T-helper 2 cell (primary cell): Measurements from ENCODE around the gene PDE4D.
"Not testable (repeated sequence)": the region's sequence is repeated elsewhere in the genome, so short reads cannot be mapped to it uniquely, and the experiment has no call there.

ENCODE experiments used
- DNase-seq, 5 experiments: peaks; one replicate each; pipeline versions ENCODE4 v3.0.0 to v3.0.0-alpha.2; 2012 to 2022

The PDE4D gene

DNA sequence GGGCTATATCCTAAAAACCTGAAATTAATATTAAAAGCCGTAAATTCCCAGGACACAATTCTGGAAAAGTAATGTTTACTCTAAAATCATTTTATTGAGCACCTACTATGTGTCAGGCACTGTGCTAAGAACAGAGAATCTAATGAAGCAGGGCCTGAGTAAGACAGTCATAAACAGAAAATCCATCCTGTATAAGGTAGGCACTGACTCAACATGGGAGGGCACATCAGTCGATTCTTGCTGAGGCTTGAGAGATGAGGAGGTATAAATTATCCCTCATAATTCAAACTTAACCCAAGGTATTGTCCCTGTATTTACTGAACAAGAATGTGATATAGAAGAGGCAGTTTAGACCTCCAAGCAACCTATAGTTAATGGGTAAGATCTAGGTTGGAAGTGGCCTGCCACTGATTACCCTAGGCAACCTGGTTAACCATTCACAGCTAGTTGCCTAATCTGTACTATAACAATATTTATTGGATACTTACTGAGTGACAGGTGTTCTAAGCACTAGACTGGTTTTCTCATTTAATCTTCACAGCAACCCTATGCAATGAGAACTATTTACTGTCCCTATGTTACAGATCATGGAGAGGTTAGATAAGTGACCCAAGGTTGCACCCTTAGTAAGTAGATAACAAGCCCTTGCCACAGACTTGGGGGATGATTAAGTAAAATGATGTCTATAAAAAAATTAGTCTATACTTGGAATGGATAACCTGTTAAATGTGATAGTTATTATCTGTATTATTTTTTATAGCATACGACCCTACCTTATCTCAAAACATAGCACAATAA, 317.7 kb downstream of the PDE4D start:
- DNase-seq, result no peak

DNA sequence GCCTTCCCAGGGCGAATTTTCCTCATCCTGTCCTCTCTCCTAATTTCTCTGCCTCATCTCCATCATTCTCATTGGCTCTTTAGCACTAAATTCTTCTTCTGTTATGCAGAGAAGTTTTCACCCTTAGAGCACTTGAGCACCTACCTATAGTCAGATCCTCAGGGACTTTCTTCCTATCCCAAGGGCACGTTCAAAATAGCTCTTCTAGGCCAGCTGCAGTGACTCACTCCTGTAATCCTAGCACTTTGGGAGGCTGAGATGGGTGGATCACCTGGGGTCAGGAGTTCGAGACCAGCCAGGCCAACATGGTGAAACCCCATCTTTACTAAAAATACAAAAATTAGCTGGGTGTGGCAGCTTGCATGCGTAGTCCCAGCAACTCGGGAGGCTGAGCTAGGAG, 320.0 kb downstream of the PDE4D start:
- not testable (repeated sequence) for DNase-seq

DNA sequence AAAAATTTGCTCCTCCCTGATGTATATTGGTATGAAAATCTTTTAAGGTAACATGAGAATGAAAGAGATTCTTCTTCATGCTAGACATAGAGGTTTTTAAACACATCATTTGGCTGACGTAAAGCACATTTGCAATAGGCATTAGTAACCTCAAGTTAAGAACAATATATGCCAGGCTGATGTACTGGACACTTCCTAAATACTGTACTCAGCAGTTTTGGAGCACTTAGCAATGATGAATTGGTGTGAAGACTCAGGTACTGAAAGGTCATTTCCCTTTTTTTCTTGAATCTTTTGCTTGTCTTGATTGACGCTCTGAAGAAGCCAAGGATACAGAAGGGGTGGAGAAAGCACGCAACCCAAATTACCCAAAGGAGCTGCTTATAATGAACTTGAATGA, 322.5 kb downstream of the PDE4D start:
- no peak for DNase-seq

DNA sequence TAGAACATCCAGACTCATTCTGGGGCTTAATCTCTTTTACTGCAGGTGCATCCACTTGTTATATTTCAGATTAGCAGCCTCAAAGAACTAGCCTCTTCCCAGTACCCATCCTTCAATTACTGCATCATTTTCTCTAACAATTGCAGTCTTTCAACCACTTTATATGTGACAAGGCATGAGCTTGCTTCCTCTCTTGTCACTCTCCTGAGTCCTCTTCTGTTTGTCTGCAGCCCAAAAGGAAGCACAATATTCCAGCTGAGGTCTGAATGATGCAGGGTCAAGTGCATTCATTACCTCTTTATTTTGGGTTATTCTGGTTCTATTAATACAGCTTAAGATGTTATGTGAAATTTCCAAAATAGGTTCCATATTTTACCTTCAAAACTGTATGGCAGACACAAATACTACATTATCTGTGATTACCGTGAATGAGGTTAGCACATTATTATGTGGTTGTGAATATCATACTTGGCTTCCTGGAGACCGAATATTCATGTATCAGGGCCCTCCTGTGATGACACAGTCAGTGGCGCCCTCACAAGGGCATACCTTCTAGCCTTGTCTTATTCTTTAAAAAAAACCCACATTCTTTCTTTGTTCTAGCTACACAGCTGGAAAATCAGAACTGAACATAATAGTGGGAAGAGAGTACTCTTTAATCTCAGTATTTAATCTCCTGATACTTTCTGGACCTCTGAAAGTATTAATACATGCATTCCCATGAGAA, 323.8 kb downstream of the PDE4D start:
- peak in 1 of 5 experiments; percentile 15 for DNase-seq

DNA sequence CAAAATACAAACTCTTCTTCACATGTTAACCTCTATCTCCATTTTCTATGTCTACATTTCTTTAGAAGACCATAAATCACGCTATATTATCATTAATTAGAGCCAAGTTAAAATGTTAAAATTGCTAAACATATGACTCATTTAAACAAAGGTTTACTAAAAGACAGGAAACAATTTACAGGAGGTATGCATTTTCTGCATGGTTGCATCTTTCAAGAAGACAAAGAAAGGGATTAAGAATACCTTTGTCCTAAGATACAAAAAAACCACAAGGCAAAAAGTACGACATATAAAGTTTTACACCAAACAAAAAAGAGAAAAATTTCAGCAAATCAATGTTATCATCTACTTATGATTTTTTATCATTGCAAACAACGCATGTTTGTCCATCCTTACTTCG, 324.4 kb downstream of the PDE4D start:
- no peak for DNase-seq

DNA sequence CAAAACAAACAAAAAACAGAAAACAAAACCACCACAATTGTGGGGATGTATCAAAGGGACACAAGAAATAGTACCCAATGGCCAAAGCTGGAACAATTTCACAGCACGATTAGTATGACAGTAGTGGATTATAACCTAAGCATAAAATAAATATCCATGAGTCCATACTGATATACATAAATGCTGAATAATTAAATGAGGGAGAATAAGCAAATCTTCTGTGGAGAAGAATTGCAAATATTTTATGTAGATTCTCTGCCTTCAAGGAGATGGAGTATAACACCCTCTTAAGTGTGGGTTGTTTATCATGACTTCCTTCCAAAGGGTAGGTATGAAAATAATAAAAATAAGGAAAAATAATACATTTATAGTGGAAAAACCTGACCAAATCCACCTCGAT, 325.4 kb downstream of the PDE4D start:
- DNase-seq, result no peak

DNA sequence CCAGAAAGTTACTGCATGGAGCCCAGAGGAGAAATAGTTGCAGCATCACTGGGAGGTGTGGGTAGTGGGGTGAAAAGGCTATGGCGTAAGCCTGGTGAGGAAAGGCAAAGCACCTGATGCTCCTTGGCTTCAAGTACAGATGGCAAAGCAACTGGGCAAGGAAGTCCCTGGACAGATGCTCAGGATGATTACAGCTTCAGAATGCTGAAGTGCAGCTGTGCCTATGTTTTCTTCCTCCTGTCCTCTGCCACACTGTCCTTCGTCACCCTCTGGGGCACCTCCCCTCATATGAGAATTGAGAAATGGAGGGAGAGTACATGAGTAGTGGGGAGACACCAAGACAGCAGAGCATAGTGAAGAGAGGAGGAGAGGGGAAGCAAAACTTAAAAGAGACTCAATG, 328.0 kb downstream of the PDE4D start:
- no peak for DNase-seq

DNA sequence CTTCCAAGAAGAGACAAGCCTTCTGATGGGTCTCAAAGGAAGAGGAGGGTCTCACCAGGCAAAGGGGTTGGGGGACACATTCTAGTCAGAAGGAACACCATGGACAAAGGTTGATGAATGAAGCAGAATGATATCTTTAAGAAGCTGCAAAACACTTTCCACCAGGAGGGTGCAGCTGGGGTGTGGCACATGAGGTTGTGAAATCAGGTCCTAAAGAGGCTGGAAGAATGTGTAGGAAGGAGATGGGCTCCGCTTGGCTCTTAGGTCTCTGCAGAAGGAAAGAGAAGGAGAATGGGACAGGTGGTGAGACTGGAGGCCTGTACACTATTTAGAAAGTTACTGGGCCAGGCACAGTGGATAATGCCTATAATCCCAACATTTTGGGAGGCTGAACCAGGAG, 328.6 kb downstream of the PDE4D start:
- no peak for DNase-seq

DNA sequence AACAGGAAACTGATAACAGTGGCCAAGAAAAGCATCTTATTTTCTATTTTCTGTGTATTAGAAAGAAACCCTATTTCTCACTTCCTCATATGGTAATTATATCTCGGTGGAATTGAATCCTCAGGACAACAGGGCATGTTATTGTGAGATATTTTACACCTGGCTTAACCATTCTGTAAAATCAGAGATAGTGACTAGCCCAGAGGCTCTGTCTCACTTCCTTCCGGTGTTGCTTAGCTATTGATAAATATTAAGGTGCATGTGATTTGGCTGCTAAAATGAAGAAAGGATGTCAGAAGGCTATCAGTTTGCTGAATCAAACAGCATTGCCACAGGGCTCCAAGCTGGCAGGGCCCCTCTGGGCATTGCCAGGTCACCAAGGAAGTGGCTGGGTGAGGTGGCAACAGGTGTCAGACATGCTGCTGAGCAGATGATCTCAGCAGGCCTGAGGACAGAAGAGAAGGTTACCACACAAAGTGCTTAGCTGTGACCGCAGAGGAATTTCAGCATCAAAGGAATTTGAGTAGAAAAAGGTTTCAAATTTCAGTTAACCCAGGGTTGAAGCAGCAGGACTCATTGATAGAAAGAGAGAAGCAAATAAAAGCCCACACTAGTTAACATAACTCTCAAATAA, 330.7 kb downstream of the PDE4D start:
- DNase-seq, result peak in 2 of 5 experiments; percentile 11 to 62

DNA sequence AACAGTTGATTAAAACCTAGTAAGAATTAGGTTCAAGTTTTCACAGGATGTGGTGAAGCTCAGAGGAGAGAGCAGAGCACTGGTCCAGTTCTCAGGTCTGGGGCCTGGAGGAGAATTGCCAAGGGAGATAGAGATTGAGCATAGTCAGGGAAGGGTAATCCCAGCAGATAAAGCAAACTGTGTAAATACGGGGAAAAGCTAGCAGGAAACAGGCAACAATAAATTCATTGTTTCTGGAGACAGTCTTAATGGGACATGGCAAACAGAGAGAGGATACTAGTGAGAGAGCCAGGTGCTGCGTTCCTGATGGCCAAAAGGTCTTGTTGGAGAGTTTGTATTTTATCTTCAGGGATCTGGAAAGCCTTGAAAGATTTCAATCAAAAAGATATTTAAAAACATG, 333.0 kb downstream of the PDE4D start:
- no peak for DNase-seq

DNA sequence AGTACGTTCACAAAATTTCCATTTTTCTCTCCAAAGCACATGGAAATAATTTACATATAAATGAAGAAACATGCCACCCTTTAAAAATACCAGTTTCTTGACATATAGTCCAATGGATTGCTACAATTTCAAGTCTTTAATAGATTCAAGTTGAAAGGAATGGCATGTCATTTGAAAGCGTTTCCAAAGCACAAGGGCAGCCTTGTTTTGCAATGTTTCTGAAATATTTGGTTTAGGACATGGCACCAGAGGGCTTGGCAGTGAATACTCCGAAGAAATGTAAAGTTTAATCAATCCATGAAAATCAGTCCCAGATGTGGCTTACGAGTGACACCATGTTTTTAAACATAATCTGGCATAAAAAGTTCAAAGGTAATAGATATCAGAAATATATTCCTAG, 333.7 kb downstream of the PDE4D start:
- no peak for DNase-seq

DNA sequence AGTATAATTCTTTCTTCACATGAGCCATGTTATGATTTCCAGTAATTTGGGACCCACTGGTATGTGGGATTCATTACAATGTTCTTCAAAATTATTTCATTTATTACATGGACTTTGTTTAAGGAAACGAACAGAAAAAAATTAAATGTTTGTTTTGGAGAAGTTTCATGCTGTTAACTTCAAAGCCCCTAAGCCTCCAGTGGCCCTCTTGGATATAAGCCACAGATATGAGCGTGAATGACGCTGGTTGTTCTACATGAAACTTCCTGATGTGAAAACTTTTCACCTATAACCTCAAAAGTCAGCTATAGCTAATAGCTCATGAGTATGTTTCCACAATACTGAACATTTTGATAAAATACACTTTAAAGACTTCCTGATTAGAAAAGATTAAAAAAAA, 334.2 kb downstream of the PDE4D start:
- DNase-seq, result no peak

DNA sequence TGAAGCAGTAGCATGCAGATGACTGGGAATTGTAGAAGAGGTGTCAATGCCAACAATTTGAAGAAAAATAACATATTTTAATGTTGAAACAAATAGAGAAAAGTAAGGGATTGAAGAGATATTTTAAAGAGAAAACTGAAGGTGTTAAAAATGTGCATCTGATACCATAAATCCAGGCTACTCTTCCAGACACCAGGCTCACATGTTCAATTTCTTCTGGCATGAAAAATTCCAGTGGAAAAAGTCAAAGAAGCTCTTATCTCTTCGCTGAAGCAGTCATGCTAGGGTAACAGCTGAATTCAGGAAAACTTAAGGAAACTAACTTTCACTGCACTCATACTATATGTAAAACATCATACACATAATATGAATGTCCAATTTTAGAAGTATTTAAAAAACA, 335.0 kb downstream of the PDE4D start:
- DNase-seq, result no peak

DNA sequence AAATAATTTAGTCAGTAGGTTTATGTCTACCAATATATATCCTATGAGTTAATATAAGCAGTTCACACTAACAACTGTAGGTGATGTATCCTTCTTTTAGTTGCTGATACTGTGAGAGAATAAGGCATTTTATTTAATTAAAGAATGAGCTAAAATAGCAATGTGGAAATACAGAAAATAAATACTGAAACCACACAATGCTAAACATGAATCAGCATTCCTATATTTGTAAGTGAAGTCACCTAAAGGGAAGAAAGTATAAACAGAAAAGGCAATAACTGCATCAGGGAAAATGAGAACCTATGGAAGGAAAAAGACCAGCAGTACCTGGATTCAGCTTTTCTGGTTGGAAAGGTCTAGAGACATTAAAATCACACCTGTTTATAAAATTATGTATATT, 336.0 kb downstream of the PDE4D start:
- DNase-seq, result no peak

DNA sequence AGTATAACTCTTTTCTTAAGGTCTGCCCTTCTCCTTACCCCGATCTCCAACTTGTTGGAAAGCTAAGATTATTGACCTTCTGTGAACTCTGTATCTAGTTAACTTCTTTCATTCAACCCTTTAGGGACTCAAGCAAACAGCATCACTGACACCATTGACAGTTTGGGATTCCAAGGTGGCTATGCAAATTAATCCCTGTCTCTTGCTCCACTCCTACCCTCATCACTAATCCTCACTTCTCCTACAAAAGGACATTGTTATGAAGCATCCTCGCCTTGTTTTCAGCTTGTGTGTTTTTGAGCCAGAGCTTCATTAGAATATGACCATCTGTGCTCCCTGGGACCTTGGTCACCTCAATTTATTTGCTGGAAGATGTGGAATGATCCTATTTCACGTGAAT, 337.9 kb downstream of the PDE4D start:
- no peak for DNase-seq

DNA sequence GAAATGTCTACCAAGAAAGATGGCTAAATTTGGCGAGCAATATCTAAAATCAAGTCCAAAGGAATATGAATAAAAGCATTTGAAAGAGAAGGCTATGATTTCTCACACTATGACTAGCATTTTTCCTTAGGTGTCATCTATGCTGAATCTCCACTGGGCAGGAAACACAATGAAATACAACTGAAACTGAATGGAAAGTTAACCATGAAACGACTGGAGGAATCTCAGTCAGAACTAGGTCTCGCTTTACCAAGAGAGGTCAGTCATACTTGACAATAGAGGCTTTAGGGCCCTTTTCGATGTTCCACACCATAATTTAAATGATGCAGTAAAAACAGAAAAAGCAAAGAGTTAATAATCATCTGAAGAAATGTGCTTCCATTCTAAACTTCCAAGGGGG, 339.0 kb downstream of the PDE4D start:
- no peak for DNase-seq

DNA sequence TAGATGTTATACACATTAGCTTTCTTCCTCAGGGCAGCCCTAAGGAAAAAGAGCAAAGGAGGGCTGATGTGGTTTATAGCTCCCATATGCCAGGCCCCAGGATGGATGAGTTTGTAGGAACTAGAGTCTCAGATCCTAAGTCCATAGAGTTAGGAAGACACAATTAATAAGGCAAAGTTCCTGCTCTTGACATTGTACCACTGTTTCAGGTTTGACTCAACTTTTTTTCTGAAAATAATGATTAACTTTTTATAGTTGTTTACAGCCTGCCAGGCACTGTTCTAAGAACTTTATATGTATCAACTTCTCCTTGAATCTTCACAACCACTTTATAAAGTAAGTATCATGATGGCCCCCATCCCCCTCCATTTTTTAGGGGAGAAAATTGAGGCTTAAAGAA, 339.5 kb downstream of the PDE4D start:
- no peak for DNase-seq

DNA sequence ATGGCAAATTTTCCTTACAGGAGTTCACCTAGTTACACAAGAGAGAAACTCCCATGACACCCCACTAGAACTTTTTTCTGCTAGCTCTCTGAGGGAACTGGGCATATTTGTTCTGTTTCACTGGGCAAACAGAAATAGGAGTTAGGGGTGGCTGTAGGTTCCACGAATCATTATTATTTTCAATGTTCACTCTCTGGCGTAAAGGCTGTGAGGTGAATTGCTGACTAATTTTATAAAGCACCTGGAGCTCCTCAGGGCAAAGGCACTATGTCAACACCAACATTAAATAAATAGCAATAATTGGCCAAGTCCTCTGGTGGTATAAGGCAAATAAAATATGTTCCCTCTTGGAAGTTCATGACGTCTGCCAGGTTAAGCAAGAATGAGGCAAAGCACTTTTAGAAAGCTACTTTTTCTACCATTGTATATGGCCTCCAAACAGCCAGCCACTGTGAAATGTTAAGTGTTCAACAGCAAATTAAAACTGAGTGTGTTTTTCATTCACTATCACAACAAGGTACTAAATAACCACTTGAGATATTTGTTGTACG, 344.6 kb downstream of the PDE4D start:
- no peak for DNase-seq

DNA sequence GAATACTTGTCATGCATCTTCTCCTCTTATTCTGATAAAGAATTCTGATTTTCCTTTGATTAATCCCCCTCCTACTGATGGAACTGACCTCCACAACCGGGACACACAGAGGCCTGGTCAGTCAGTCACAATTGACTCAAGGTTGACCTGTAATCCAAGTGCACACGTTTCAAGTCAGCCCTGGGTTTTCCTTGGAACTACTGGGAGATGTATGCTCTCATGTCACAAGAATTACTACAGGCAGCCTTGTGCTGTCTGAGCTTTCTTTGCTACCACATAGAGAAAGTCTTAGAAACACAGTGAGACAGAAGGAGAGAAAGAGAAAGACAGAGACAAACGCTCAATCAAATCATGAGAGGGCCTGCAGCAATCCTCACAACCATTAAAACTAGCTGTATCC, 345.8 kb downstream of the PDE4D start:
- DNase-seq, result no peak

DNA sequence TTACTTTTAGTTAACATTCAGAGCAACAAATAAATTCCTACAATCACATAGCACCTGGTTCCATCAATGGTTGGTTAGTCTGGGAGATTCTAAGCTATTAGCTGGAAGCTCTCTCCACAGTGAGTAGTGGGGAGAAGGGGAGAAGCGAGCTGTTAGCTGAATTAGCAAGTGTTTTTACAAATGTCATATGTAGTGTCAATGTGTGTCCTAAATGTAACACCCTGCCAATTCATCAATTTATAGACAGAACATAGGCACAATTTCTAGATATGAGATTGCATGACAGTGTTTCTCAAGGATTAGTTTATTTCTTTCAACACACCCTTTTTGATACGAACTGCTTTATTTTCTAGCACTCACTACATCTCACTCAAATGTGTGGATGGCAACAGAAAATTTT, 349.0 kb downstream of the PDE4D start:
- no peak for DNase-seq

DNA sequence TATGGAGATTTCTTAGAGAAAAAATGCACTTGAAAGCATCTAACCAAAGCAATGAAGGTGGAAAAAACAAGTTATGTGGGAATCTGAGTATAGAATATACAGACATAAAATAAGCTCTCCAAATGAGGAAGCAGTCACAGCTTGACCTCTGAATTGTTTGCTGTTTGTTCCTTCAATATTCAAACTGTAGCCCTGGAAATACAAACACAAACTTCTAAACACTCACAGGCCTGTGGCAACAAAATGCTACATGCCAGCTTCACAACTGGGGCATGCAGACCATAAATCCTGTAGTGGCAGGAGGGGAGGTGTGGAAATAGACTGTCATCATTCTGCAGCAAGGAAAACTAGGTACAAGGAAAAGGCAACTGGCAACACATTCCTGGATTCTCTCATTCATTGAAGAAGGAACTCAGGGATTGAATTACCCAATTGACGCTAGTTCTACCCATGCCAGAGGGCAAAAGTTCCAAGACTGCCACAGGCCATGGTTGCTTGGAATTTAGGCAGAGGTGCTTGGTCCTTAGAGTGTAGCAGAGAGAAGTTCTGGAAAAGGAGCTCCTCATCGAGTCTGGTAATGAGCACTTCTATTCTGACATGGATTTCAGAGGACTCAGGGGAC, 349.6 kb downstream of the PDE4D start:
- no peak for DNase-seq

DNA sequence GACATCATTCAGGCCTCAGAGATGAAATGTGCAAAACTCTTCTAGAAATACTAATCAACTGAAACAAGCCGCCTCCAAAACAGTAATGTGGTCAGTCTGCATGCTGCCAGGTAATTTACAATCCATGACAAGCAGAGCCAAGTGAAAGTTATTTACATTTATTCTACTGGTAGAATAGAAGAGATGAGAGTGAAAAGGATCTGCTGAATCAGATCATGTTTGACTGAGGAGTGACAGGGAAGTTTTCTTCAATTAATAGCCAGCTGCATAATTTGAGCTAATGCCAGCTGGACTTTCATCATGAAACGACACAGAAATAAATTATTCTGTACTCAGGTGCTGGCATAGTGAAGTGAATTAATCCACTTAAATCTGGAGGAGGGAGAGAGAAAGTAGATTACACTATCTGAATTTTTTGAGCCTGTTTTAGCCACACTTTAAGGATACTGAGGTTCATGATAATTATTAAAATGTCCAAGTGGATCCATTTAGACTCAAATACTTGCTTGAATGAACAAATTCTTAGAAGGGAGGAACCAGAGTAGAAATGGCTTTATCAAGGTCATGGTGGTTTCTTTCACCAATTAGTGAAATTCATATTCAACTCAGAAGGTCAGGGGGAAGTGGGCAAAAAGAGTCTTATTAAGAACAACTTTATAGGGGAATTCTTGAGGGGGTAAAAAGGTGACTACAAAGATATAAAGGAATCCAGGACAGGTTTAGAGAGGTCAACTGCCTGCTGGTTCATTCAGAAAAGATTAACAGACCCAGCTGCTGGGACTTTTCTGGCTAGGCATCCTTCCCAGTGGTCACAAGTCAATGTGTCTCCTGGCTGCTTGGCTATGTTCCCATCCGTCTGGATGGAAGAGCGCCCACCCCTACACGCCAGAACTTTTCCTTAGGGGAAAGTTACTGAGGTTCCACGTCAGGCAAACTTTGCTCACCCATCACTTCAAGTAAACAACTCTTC, 350.4 kb downstream of the PDE4D start:
- no peak for DNase-seq
